GM12892 (cell line): ENCODE measurements around the gene SDCBP2.

Source experiments
- DNase-seq: peaks from one replicate; pipeline ENCODE4 v3.0.0; 2011; ENCODE audit not compliant: insufficient read length
- FAIRE-seq: peaks from 2 replicates; lab custom pipeline; 2011; peaks lifted over from hg19 to GRCh38; lab: Jason Lieb, UNC
- POLR2A ChIP-seq: IDR thresholded peaks from 2 replicates; pipeline ENCODE4 v1.6.1; 2011; ENCODE audit warnings: low read depth, low read length, control low read depth
- POLR2AphosphoS5 ChIP-seq: IDR thresholded peaks from 2 replicates; pipeline ENCODE4 v1.6.1; 2011; ENCODE audit warnings: low read depth, low read length, control low read depth
- TAF1 ChIP-seq: IDR thresholded peaks from 2 replicates; pipeline ENCODE4 v1.6.1; 2011; ENCODE audit warnings: low read depth, mild to moderate bottlenecking, control low read depth, low read length, borderline replicate concordance

Gene SDCBP2

DNA sequence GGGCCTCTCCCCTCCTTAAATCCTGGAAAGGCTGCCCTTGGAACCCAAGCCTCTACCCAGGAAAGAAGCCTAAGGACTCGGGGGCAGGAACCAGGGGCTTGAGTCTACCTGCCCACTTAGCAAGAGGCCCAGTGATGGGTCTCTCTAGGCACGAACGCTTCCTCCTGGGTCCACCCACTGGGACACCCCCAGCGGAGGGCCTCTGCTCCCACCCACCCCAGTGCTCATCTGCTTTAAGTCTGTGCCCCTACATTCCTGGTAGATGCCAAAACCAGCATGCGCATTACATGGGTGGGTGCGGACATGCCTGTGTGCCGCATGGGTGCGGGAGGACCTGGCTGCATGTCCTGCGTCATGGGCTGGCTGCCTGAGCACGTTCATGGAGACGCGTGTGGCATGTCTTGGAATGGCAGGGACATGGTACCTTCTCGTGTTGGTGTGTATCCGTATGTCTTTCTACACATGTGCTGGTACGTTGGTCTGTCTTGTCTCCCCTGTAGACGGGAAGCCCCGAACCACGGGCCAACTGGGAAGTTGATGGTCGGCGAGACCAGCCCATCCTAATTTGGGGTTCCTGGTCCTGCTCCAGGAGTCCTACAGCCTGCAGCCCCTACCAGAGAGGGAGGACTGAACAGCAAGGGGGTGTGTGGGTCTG is 33.5 kb downstream of the SDCBP2 start:
- no peak for TF ChIP-seq TAF1
- DNase-seq (no peak), FAIRE-seq (no peak)

DNA sequence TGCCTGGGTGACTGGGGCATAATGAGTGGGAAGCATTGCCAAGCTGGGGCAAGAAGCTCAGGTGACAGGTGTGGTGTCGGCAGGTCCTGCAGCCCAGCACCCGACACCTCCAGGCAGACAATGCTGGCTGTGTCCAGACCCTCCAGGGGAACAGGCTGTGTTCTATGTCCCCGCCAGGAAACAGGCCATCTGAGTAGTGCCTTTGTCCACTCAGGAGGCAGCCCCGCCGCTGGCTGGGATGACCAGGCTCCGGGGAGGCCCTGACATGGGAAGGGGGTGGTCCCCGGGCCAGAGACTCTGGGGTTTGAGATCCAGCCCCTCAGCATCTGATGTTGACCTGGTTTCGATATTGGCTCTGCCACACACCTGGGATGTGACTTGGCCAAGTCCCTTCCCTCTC is 34.4 kb downstream of the SDCBP2 start:
- TF ChIP-seq POLR2AphosphoS5: no peak
- TF ChIP-seq POLR2A: no peak
- TF ChIP-seq TAF1: no peak
- no peak for DNase-seq
- FAIRE-seq: no peak

DNA sequence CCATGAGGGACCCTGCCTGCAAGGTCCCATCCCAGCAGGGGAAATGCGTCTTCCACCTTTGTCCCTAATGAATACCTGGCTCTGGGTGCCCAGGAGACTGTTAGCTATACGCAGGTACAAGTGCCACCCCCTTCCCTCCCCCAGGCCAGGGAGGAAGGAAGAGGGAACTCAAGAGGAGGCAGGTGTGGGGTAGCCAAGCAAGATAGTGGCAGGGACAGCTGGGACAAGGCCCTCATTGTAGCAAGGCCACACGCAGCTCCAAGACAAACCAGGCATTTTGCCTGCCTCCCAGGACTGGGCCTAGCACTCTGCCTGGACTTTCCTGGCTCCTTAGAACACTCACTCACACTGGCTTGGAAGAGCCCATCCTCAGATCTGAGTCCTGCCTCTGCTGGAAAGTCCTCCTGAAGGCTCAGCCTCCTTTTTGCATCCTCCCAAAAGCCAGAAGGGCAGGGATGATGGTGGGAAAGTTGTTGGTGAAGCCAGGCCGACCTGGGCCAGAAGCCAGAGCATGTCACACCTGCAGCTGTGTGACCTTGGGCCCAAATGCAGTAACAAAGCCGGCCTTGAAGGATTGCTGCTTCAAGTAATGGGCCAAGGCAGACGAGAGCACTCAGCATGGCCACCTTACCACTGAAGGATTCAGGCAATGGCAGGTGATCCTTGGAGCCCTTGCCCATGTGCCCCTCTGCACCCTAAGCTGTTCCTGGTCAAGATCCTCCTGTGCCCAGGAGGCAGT is 35.1 kb downstream of the SDCBP2 start:
- no peak for FAIRE-seq
- TF ChIP-seq POLR2A (no peak), TAF1 (no peak), POLR2AphosphoS5 (no peak)
- no peak for DNase-seq

DNA sequence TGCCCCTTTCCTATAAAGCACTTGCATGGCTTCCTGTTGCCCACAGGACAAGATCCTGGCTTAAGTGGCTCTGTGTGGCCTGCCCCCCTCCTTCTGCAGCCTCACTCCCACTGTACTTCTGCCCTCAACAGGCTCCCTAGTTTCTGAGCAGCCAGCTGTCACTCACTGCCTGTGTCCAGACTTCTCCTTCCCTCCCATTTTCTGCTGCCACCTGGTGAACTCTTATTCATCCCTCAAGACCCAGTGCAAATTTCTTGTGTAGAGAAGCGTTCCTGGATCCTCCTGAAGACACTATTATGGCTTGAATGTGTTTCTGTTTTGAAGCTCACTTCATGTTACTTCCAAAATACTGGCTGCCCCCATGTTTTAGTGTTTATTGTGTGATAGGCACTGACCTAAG is 36.3 kb downstream of the SDCBP2 start:
- FAIRE-seq (no peak), DNase-seq (no peak)
- TF ChIP-seq POLR2A: no peak
- TF ChIP-seq TAF1: no peak
- no peak for TF ChIP-seq POLR2AphosphoS5

DNA sequence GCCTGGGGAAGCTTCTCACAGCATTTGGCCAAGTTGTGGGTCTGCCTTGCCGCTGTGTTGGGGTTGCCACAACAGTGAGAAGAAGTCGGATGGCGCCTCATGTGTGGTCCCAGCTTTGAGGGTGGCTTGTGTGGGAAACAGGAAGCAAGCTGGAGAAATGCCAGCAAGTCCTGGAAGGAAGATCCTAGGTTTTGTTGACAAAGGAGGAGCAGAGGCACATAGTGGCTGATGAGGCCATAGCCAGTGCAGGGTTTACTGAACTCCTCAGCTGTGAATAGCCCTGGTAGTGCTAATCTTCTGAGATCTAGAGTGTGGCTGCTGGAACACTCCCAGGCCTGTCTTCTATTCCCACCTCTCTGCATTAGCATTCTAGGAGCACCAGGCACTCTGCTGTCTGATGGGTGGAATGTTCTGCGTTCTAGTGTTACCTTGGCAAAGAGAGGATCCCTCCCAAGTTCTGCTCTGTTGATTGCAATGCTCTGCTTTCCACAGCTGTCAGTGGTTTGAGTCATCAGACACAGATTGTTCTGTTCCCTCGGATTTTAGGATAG is 37.7 kb downstream of the SDCBP2 start:
- no peak for FAIRE-seq
- TF ChIP-seq TAF1 (no peak), POLR2AphosphoS5 (no peak), POLR2A (no peak)
- DNase-seq: no peak

DNA sequence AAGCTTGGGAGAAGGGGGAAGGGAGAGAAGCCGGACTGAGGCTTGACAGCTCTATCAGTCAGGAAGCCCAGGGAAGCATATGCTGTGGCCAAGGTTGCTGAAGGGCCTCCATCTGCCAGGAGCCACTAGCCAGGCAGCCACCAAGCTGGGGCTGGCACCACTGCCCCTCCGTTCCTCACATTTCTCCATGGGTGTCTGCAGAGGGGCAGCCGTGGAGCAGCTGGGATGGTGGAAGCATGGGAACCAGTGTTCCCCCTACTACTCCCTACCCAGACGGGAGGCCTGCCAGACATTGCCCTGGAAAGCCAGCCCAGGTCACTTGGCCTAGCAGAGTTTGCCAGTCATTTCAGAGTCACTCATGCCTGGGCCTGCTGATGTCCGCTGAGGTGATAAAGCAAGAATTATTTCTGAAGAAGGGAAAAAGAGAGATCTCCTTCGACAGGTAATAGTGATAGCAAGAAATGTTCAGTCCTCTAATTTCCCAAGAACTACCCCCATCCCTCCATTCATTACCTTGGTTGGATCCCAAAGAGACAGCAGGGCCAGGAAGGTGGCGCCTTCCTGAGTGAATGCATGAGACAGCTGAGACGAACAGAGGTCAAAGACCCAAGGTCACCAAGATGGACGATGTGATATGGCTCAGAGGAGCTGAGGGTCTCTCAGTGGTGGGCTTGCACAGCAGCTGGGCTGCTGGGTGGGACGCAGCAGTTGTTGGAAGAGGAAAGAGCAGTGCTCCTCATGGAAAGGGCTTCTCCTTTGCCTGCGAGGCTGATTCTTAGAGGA is 41.0 kb downstream of the SDCBP2 start:
- DNase-seq (no peak), FAIRE-seq (no peak)
- TF ChIP-seq TAF1: no peak
- no peak for TF ChIP-seq POLR2A
- no peak for TF ChIP-seq POLR2AphosphoS5

DNA sequence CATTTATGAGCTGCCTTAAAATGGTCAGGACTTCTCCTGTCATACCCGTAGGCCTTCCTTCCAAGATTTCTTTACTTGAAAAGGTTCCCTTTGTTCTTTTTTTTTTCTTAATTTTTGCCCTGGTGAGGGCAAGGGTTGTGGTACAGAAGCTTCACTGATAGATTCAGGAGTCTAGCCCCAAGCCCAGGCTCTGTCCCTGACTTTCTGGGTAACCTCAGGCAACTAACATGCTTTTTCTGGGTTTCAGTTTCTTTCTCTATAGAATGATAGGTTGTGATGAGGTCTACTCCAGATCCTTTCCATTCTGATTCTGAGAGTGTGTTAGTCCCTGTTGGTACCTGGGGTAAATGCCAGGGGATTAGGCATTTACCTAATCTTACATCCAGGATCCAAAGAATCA is 41.6 kb downstream of the SDCBP2 start:
- FAIRE-seq (no peak), DNase-seq (no peak)
- TF ChIP-seq POLR2AphosphoS5 (no peak), POLR2A (no peak), TAF1 (no peak)

DNA sequence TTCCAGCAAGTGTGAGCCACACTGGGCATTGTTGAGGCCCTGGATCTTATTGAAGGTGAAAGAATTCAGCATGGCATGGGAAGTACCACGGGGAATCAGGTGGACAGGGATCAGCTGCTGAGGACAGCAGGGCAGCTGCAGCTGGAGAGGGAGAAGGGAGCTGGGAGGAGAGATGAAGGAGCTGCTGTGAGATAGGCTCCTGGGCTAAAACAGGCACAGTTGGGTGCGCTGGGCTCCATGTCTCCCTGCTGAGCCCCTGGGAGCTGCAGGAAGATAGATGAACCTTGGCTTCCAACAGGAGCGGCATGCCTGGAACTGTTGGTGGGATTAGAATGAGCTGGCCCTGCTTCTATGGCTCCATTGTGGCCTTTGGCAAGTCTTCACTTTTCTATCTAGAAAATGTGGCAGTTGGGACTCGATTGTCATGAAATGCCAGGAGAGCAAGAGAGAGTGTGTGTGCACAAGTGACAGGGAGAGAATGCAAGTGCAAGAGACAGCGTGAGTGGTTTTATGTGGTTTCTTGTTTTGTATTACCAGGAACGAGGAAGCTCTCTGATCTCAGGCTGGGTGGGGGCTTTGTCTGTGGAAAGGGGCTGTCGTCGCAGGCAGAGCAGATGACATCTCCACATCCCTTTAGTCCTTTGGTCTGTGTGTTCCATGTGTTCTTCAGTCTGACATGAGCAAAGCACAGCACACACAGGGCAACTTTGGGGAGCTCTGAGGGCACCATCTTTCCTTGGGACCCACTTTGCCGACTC is 42.5 kb downstream of the SDCBP2 start:
- DNase-seq (no peak), FAIRE-seq (no peak)
- TF ChIP-seq POLR2AphosphoS5: no peak
- TF ChIP-seq POLR2A: no peak
- no peak for TF ChIP-seq TAF1

DNA sequence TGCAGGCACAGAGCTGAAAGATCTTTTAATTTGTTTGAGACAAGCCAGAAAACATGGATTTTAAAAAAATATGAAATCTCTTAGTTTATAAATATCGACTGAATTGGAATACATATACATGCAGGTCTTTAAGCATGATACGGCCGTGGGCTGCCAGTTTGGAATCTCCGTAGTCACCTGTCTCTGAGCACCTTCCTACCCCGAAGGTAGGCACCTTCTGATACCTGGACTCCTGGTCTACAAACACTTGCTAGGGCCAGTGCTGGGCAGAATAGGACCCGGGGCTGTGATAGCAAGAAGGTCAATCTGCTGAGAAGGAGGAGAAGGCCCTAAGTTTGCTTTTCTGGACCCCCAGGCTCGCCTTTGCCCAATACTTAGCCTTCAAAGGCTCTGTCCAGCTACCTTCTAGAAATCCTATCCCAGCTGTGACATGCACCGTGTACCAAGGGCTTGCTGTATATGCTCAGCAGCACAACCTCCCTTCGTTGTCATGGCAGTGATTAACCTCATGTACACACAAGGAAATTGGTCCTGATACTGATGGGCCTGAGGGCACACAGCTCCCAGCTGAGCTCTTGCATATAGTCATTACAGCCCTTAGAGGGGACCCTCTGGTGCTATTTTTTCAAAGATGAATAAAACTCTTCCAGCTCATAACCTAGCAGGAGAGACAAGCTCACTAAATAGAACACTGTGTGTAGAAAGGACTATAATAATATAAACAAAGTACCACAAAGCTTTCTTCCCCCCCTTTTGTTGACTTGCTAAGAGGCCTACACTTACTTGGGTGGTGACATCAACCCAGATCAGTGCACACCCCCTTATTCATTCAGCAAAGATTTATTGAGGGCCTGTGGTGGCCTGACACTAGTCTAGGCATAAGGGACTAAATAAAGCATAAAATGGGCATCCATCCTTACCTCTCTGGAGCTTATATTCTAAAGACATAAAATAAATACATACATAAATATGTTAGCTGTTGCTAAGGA is 45.1 kb downstream of the SDCBP2 start:
- DNase-seq: no peak
- TF ChIP-seq POLR2A: no peak
- no peak for TF ChIP-seq TAF1
- TF ChIP-seq POLR2AphosphoS5: no peak
- FAIRE-seq: no peak

DNA sequence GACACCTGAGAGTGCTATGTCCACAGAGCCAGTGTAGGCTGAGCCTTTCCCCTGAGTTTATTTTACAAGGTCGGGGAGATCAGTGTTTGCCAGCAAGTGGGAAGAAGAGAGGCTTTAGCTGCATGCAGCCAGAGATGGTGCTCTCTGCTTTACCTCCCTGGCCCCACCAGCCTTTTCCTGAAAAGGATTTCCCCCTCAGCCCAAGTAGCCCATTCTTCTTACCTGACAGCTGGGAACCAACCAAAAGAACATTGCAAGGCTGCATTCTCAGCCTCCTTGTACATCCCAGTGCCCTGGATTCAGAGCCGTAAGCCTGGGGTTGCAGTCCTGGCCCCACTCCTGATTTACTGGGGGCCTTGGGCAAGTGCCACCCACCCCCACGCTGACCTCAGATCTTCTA is 46.0 kb downstream of the SDCBP2 start:
- DNase-seq (no peak), FAIRE-seq (no peak)
- TF ChIP-seq POLR2A (no peak), POLR2AphosphoS5 (no peak), TAF1 (no peak)
